IMR-90 (cell line): ENCODE measurements around the gene CWC27.

Source experiments
- CTCF ChIP-seq: conservative IDR thresholded peaks from 2 replicates; pipeline ENCODE4 v1.5.1; 2012; ENCODE audit warnings: mild to moderate bottlenecking, low read depth, low read length, improper control_type of control experiment
- MAFK ChIP-seq: IDR thresholded peaks from 2 replicates; pipeline ENCODE4 v1.6.1; 2012; ENCODE audit warnings: low read depth, low read length, improper control_type of control experiment
- MAZ ChIP-seq: IDR thresholded peaks from 2 replicates; pipeline ENCODE4 v1.6.1; 2012; ENCODE audit warnings: low read depth, mild to moderate bottlenecking, low read length, improper control_type of control experiment, moderate library complexity, borderline replicate concordance
- MXI1 ChIP-seq: IDR thresholded peaks from 2 replicates; pipeline ENCODE4 v1.6.1; 2012; ENCODE audit warnings: low read depth, mild to moderate bottlenecking, low read length, moderate library complexity, borderline replicate concordance
- POLR2A ChIP-seq: IDR thresholded peaks from 2 replicates; pipeline ENCODE4 v1.6.1; 2012; ENCODE audit warnings: mild to moderate bottlenecking, low read depth, low read length
- RAD21 ChIP-seq: IDR thresholded peaks from 2 replicates; pipeline ENCODE4 v1.6.1; 2012; ENCODE audit warnings: low read length, improper control_type of control experiment
- SMC3 ChIP-seq: fragments of 150-350 bp; IDR thresholded peaks from 2 replicates; pipeline ENCODE4 v1.6.1; 2016; ENCODE audit warnings: low read depth, mild to moderate bottlenecking, antibody characterized with exemption, low read length, moderate library complexity
- TF ChIP-seq, protein P1 (sequence below): fragments of 150-350 bp; IDR thresholded peaks from 2 replicates; pipeline ENCODE4 v1.6.1; 2017; ENCODE audit warnings: mild to moderate bottlenecking, antibody characterized with exemption, low read length, low read depth

- TF ChIP-seq CTCF, result no peak
- TF ChIP-seq, protein P1, sequence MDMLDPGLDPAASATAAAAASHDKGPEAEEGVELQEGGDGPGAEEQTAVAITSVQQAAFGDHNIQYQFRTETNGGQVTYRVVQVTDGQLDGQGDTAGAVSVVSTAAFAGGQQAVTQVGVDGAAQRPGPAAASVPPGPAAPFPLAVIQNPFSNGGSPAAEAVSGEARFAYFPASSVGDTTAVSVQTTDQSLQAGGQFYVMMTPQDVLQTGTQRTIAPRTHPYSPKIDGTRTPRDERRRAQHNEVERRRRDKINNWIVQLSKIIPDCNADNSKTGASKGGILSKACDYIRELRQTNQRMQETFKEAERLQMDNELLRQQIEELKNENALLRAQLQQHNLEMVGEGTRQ, result no peak
- TF ChIP-seq RAD21, result no peak
- no peak for TF ChIP-seq POLR2A
- no peak for TF ChIP-seq SMC3
- TF ChIP-seq MAFK, result no peak
- TF ChIP-seq MAZ, result no peak
- TF ChIP-seq MXI1, result no peak
Measured at GRCh38 chr5:64900618-64901017, 131.9 kb downstream of the CWC27 start.
